ENCODE measurements around the gene EDN2.

The EDN2 gene

GRCh38 chr1:41455479-41456332 lies 28.8 kb downstream of the EDN2 start:
- peak; percentile 94 for ATAC-seq
- no peak for TF ChIP-seq CSDC2 (CRISPR knock-in tag; IDR thresholded peaks at IDR 0.05)
- no peak for TF ChIP-seq ZNF565 (CRISPR knock-in tag; conservative IDR thresholded peaks at IDR 0.05; ENCODE audit: low read depth)
- TF ChIP-seq RARB (CRISPR knock-in tag; IDR thresholded peaks at IDR 0.05): no peak
- no peak for TF ChIP-seq CSRNP3 (CRISPR knock-in tag; IDR thresholded peaks at IDR 0.05)
- no peak for TF ChIP-seq ARNTL (CRISPR knock-in tag; IDR thresholded peaks at IDR 0.05; ENCODE audit: borderline replicate concordance, low read depth)
- TF ChIP-seq ZFP30 (CRISPR knock-in tag; IDR thresholded peaks at IDR 0.05): no peak
- no peak for TF ChIP-seq ESRRG (CRISPR knock-in tag; IDR thresholded peaks at IDR 0.05)
- TF ChIP-seq ISL1 (CRISPR knock-in tag; IDR thresholded peaks at IDR 0.05): peak; percentile 69
- no peak for TF ChIP-seq GLIS3 (CRISPR knock-in tag; IDR thresholded peaks at IDR 0.05)
- TF ChIP-seq ZC3H10 (CRISPR knock-in tag; IDR thresholded peaks at IDR 0.05): no peak
- TF ChIP-seq ZNF70 (CRISPR knock-in tag; IDR thresholded peaks at IDR 0.05): peak; percentile 92
- TF ChIP-seq, protein P1, sequence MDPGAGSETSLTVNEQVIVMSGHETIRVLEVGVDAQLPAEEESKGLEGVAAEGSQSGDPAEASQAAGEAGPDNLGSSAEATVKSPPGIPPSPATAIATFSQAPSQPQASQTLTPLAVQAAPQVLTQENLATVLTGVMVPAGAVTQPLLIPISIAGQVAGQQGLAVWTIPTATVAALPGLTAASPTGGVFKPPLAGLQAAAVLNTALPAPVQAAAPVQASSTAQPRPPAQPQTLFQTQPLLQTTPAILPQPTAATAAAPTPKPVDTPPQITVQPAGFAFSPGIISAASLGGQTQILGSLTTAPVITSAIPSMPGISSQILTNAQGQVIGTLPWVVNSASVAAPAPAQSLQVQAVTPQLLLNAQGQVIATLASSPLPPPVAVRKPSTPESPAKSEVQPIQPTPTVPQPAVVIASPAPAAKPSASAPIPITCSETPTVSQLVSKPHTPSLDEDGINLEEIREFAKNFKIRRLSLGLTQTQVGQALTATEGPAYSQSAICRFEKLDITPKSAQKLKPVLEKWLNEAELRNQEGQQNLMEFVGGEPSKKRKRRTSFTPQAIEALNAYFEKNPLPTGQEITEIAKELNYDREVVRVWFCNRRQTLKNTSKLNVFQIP (CRISPR knock-in tag; IDR thresholded peaks at IDR 0.05; ENCODE audit: borderline replicate concordance, low read depth): no peak
- 0 out of 2 replicates have a peak, but pooled peaks have one; percentile 36 for TF ChIP-seq PATZ1 (CRISPR knock-in tag; IDR thresholded peaks at IDR 0.05; ENCODE audit: borderline replicate concordance)
- peak; percentile 76 for TF ChIP-seq TCF4 (CRISPR knock-in tag; IDR thresholded peaks at IDR 0.05; ENCODE audit: borderline replicate concordance)
- TF ChIP-seq PPARA (CRISPR knock-in tag; IDR thresholded peaks at IDR 0.05; ENCODE audit: borderline replicate concordance): no peak
- TF ChIP-seq, protein P2, sequence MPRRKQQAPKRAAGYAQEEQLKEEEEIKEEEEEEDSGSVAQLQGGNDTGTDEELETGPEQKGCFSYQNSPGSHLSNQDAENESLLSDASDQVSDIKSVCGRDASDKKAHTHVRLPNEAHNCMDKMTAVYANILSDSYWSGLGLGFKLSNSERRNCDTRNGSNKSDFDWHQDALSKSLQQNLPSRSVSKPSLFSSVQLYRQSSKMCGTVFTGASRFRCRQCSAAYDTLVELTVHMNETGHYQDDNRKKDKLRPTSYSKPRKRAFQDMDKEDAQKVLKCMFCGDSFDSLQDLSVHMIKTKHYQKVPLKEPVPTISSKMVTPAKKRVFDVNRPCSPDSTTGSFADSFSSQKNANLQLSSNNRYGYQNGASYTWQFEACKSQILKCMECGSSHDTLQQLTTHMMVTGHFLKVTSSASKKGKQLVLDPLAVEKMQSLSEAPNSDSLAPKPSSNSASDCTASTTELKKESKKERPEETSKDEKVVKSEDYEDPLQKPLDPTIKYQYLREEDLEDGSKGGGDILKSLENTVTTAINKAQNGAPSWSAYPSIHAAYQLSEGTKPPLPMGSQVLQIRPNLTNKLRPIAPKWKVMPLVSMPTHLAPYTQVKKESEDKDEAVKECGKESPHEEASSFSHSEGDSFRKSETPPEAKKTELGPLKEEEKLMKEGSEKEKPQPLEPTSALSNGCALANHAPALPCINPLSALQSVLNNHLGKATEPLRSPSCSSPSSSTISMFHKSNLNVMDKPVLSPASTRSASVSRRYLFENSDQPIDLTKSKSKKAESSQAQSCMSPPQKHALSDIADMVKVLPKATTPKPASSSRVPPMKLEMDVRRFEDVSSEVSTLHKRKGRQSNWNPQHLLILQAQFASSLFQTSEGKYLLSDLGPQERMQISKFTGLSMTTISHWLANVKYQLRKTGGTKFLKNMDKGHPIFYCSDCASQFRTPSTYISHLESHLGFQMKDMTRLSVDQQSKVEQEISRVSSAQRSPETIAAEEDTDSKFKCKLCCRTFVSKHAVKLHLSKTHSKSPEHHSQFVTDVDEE (CRISPR knock-in tag; IDR thresholded peaks at IDR 0.05): peak; percentile 97
- TF ChIP-seq TOX (CRISPR knock-in tag; IDR thresholded peaks at IDR 0.05; ENCODE audit: borderline replicate concordance): no peak
- no peak for TF ChIP-seq OSR1 (CRISPR knock-in tag; IDR thresholded peaks at IDR 0.05)
- no peak for TF ChIP-seq BACH2 (CRISPR knock-in tag; IDR thresholded peaks at IDR 0.05; ENCODE audit: borderline replicate concordance)
- peak; percentile 79; the same call in 1 of the 2 replicates for TF ChIP-seq CREB5 (CRISPR knock-in tag; IDR thresholded peaks at IDR 0.05; ENCODE audit: low read depth)
- TF ChIP-seq ZFP3 (CRISPR knock-in tag; IDR thresholded peaks at IDR 0.05): peak; percentile 66; the same call in 1 of the 2 replicates
- TF ChIP-seq ZNF8 (CRISPR knock-in tag; IDR thresholded peaks at IDR 0.05): no peak
- TF ChIP-seq SNAI2 (CRISPR knock-in tag; IDR thresholded peaks at IDR 0.05): no peak

GRCh38 chr1:41454406-41454805 lies 30.1 kb downstream of the EDN2 start:
- peak; percentile 19 for ATAC-seq
- TF ChIP-seq ZC3H10 (CRISPR knock-in tag; IDR thresholded peaks at IDR 0.05): no peak
- peak; percentile 89; the same call in 1 of the 2 replicates for TF ChIP-seq ZFP3 (CRISPR knock-in tag; IDR thresholded peaks at IDR 0.05)
- TF ChIP-seq ZNF565 (CRISPR knock-in tag; conservative IDR thresholded peaks at IDR 0.05; ENCODE audit: low read depth): 0 out of 2 replicates have a peak, but pooled peaks have one; percentile 33

All from SK-N-SH treated with all-trans-retinoic acid at 6 μM for 48 hours (cell line).